ENCODE data around the gene KCNJ15.

Gene KCNJ15

DNA sequence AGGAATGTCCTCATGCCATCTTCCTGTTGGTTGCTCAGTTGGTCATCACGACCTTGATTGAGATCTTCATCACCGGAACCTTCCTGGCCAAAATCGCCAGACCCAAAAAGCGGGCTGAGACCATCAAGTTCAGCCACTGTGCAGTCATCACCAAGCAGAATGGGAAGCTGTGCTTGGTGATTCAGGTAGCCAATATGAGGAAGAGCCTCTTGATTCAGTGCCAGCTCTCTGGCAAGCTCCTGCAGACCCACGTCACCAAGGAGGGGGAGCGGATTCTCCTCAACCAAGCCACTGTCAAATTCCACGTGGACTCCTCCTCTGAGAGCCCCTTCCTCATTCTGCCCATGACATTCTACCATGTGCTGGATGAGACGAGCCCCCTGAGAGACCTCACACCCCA lies 42.9 kb downstream of the KCNJ15 start:
- DNase-seq (ENCODE audit: low read depth), result no peak

DNA sequence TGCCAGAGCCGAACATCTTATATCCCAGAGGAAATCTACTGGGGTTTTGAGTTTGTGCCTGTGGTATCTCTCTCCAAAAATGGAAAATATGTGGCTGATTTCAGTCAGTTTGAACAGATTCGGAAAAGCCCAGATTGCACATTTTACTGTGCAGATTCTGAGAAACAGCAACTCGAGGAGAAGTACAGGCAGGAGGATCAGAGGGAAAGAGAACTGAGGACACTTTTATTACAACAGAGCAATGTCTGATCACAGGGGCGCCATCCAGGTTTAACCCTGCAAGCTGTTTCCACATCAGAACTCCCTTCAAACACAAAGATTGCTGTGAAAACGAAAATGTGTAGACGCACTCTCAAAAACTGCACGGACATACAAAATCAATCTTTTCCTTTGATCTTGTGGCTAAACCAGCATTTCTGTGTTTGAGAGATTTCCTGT lies 43.4 kb downstream of the KCNJ15 start:
- DNase-seq (ENCODE audit: low read depth), result no peak

DNA sequence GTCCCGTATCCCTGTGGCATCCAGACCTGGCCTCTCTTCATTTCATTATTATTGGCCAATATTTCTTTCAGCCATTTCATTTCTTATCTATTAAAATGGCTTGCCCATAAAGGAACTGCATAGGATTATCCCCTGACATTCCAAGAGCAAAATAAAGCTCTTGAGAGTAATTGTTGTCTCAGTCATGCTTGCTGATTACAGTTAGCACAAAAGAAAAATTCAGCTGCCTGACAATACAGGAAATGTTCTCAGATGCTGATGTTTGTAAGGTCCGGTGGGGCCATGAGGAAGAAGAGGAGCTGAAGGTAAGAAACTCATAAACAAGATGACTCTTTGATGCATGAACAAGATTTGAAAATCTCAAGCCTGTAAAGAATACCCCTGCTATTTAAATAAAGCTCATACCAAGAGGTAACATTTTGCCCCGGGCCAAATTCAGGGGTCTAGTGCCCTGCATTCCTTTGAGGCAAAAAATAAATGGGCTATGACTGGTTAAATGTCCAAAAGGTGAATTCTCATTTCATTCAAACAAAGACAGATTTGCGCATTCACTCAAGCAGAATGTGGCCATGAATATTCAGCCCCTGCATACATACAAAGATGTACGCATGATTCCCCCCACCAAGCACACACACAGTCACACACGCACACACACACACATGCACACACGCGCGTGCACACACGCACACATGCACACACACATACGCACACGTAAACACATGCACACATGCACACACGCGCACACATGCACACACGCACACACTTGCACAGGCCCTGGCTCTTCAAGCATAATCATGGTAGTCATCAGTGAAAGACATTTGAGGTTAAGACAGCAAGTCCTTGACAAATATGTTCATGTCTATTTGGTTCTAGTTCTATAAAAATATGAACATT lies 44.8 kb downstream of the KCNJ15 start:
- DNase-seq (ENCODE audit: low read depth), result no peak

DNA sequence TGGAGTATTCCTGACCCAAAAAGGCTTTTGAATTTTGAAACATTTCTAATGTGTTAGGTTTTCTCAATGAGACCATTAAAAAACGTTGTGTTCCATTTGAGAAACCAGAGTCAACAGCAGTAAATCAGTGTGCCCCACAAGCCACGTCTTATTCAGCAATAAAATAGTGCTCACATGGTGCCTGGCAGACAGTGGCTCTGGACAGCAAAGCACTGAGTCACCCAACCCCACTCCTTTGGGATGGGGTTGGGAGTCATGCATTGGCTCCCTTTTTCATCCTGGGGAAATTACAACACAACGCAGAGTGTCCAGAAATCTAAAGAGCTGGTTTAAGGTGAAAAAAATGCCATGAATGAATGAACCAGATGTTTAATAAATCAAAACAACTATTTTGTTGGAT lies 46.5 kb downstream of the KCNJ15 start:
- DNase-seq (ENCODE audit: low read depth), result peak; percentile 100

DNA sequence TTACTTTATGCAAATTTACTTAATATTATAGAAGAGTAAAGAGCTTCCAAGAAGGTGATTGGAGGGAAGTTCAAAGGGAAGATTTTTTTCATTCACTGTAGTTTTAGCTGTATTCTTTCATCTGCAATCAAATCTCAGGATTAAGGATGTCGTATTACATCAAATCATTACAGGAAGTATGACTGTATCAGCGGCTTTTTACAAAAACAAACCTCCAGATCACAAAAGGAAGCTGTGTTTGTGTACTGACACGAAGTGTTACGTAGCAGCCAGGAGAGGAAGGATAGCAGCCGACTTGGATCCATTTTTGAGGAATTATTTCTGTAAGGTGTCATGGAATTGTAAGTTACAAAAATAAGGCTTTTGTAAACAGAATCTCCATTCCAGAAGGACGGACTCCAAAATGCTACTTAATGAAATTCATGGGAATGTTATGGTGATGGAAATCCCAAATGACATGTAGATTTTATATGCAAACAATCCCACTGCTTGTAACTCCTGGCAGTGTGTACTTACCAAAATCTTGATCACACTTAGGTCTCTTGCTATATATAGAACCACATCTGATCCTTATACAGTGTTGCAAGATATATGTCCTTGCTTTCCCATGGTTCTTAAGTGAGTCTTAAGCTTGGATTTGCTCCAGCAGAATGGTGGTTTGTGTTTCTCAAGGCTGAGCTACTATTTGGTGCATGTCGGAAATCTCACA lies 49.8 kb downstream of the KCNJ15 start:
- DNase-seq (ENCODE audit: low read depth), result peak; percentile 90

DNA sequence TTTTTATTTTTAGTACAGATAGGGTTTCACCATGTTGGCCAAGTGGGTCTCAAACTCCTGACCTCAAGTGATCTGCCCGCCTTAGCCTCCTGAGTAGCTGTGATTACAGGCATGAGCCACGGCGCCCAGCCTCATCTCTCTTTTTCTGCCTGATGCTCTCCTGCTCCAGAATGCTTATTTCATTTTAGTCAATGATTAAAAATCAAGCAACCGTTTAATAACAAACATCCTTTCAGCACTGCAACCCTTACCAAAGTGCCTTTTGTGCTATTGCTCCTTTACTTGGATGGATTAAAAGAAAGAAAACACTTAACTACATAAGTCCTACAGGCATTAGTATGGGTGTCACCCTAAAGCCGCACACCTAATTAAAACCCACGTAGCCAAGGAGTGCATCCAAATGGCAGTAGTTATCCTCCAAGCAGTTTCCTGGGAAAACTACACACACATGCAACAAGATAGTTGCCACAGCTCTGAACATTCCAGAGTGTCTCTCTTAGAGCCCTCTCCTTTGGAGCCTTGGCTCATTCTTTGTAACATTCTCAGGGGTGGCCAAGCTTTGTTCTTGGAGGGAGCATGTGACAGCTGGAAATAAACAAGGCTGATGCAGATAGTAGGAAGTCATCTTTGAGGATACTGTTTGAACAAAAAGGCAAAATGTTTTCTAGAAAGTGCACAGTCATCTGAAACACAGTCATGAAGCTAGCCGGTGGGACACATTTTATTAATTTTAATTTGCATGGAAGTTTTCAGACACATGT lies 51.2 kb downstream of the KCNJ15 start:
- no peak for DNase-seq (ENCODE audit: low read depth)

DNA sequence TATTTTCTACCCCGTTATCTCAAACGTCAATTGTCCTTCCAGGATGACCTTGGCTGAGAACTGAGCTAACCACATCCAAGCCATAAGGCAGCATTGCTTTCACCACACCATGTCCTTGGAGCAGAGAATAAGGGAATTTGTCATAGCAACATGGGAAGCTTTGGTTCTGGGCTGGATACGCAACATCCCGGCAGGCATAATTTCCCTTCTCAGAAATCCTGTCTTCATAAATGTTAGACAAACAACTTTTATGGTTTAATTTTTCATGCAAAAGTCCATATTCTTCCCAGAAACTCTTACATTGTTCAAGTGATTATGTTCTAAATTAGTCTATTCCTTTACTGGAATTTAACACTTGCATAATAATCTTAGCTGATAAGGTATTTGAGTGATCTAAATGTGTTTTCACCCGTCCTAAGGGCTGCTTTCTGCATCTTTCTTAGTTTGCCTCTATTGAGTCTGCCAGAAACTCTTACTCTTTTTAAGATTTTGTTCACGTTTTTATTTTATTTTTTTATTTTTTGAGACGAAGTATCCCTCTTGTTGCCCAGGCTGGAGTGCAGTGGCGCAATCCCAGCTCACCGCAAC lies 51.8 kb downstream of the KCNJ15 start:
- DNase-seq (ENCODE audit: low read depth), result no peak

DNA sequence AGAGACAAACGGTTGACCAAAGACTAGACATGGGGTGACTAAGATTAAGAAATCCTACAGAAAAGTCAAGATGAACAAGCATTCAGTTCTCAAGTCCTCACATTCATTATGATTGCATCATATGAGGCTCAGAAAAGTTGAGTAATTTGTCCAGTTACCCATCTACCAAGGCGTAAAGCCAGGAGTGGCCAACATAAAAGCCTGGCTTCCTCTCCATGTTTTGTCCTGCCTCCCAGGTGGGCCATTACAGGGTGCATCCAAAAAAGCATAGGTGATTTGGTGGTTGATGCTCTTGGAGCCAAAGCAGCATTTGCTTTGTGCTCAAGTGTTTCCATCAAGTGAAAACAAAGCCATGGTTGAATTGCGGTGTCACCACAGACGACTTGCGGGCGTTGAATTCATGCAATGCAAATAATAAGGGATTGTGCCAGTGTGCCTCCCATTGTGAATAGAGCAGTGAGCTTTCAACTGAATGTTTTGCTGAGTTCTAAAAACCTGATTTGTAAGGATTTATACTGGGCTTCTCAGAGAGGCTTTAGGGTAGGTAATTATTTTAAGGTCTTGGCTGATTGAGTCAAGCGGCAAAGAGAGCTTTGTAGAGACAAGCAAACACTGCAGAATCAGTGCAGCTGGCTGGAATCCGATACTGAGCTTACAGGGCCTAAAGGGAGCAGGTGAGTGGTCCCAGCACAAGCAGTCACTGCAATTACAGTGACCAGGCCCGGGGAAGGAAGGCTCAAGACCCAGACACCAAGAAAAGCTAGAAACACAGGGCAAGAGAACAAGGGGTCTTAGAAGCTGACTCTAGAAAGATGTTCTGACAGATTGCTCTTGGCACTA lies 54.1 kb downstream of the KCNJ15 start:
- peak; percentile 77 for DNase-seq (ENCODE audit: low read depth)

DNA sequence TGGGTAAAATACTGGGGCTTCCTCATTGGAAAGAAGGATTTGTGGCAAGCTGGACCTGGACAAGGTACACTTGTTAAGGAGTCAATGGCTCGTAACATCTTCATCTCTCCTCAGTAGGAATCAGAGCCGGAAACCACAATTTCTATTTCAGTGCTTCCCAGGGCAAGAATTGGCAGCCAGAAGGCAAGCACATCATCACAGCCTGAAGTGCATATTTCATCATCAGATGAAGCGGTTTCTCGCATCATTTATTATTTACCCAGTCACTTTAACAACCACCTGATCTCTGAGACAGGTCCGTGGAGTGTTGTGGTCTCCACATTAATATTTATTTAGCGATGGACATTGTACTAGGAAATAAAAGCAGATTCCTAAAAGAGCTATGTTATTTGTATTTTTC lies 55.0 kb downstream of the KCNJ15 start:
- peak; percentile 62 for DNase-seq (ENCODE audit: low read depth)

DNA sequence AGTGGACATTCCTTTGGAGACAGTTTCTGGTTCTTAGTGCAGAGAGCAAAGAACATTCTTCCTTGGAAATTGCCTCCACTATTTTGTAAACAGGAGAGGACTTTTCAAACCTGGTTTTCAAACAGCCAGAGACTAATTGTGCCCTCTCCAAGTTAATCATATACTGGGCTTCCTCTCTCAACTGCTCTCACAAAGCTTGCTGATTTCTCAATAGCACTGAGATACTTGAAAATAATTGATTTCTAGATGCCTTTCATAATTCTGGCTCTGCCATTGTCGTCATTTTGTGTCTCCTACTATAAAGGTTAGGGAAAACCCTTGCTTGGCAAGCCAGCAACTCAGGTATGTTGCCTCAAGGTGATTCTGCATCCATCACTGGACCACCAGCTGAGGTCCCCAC lies 56.0 kb downstream of the KCNJ15 start:
- no peak for DNase-seq (ENCODE audit: low read depth)

DNA sequence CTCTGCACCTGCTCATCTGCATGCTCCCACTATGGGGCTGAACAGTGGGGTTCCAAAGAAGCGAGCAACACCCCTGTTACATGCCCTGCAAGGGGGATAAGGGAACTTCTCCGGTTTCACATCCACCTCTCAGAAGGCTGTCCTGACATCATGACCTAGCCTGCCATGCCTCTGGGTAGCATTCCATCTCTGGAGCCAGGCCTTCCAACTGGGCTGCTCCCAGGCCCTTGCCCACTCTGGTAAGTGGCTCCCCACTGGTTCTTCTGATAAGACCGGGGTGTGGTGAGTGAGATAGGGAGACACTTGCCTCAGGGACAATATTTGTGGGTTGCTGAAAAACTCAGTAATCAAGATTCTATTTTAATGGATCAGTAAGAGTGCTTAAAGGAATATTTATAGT lies 57.8 kb downstream of the KCNJ15 start:
- DNase-seq (ENCODE audit: low read depth), result no peak

DNA sequence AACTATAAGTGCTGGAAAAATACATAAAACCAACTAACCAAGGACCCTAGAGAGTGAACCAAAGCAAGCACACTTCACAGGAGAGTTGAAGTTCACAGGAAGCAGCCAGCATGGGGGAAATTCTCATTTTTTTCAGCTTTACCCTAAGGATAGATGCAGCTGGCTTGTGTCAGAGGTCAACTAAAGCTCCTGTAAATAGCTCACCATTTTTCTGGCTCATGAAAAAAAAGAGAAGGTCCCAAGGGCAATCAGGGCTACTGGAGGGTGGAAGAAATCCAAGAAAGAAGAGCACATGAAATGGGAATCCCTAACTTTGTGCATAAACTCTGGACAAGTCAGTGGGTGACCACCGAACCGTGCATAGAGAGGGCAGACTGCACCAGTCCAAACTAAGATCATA lies 58.3 kb downstream of the KCNJ15 start:
- no peak for DNase-seq (ENCODE audit: low read depth)

DNA sequence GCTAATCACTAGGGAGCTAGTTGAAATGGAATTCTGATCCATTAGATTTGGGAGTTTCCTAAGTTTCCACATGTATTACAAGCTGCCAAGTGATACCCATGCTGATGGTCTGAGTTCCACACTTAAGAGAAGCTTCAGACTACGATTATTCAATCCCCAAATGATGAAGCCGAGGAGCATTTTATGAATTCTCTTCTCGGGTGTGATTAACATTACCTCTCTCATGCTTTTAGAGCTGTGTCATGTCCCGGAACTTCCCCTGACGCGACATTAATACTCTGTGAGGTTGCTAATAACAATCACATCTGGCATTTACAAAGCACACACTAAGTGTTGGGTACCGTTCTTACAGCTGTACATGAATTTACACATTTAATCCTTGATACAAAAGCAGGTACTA lies 63.0 kb downstream of the KCNJ15 start:
- no peak for DNase-seq (ENCODE audit: low read depth)

DNA sequence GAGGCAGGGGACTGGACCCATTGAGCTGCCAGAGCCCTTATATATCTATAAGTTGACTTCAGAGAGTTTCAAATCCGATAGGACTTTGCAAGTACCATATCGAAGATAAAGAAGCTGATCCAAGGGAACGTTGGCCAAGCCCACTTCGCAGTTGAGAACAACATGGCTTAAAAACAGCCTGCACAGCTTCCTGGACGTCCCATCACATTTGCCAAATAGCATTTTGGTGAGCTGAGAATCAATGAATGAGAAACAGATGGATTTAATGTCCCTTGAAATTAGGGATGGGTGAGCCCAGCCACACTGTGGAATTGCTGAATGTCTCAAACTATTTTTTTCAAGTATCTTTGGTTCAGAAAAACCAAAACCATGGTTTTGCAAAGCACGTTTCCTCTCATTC lies 64.8 kb downstream of the KCNJ15 start:
- DNase-seq (ENCODE audit: low read depth), result no peak

DNA sequence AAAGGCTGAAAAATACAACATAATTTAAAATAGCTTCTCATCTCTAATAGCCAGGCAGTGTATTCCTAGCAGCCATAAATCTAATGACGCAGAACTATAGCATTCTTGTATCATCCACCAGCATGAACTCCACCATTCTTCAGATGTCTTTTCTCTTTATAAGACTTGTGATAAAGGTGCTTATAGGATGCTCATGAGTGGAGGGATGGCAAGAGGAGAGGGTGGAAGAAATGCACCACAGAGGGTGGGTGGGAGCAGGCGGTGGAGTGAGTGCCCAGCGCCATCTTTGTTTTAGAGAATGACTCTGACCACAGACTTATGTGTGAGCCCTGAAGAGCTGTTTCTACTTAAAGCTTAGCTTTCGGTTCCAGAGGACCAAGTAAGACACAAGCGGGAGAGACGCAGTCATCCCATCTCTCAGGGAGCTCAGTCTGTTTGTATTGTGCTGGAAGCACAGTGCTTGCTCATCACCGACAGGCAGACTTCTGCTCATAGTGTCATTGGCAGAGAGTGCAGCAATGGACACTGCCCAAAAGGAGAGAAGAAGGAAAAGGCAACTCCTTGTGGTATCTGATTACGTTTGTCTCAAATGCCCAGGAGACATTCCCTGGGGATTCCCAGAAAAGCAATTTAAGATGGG lies 65.6 kb downstream of the KCNJ15 start:
- DNase-seq (ENCODE audit: low read depth), result peak; percentile 71

DNA sequence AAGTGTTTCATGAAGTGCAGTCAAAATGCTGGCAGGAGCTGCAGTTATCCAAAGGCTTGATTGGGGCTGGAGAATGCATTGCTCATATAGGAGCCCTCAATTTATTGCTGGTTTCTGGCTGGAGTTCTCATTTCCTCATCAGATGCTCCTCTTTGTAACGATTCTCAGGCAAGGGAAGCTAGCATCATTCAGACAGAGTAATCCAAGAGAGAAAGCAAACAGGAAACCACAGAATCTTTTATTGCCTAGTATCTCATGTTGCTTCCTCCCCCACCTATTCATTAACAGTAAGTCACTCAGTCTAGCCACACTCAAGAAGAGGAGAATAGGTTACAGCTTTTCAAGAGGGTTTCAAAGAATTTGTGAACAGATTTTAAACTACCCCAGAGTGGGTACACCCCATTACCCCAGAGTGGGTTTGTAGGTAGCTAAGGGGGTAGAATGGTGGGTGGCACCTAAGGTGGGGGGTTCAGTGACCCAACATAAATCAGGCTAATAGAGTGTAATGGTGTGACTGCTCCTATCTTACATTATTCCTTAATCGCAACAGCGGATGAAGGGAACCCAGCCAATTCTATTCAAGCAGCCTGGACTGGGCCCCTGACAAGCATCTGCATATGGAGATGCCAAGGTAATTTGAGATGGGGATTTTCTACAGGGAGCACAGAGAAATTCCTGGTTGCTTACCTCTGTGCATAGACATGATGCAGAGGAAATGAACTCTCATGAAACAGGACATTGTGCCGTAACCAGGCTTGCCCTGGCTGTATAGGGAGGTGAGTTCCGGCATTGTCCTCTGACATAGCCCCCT lies 67.1 kb downstream of the KCNJ15 start:
- DNase-seq (ENCODE audit: low read depth), result peak; percentile 98

DNA sequence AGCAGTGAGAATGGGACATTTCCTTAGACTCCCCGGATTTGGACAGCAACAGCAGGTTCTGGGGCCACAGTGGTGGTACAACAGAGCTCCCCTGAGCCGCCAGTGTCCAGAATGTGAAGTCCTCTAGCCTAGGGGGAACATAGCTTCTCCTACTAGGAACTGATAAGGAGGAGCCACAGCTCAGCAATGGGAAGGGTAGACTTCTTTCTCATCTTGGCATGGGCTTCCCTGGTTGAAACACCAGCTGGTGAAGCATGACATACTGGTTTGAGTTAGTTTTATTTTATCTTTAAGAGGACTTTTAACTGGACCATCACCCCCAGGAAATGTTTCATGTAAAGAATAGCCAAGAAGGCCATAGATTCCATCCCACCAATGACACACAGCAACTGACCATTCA lies 68.4 kb downstream of the KCNJ15 start:
- no peak for DNase-seq (ENCODE audit: low read depth)

DNA sequence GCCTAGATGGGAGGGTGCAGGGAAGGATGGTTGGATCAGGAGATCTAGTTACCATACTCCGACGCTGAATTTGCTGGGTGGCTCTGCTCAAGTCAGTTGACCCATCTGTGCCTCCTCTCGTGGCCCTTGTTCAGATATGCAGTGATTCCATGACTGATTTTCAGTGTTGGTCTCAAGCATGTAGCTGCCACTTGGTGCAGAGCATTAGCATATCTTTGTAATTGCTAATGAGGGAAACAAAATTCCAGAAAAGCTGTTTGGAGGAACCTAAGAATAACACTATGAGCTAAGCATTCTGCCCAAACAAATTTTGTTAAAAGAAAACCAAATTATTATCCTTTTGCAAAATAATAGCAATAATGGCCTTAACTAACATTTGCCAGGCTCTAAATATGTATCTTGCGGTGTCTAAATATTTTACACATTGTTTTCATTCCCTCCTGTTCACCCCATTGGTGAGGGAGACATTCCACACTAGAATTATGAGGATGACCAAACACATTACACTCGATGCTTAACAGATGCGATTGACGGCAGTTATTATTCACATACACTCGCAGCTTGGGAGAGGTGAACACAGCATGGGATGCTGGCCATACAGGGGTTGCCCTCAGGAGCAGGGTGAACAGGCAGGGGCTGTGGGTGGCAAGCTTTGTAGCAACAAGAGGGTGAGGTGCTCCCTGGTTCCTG lies 69.1 kb downstream of the KCNJ15 start:
- DNase-seq (ENCODE audit: low read depth), result no peak

DNA sequence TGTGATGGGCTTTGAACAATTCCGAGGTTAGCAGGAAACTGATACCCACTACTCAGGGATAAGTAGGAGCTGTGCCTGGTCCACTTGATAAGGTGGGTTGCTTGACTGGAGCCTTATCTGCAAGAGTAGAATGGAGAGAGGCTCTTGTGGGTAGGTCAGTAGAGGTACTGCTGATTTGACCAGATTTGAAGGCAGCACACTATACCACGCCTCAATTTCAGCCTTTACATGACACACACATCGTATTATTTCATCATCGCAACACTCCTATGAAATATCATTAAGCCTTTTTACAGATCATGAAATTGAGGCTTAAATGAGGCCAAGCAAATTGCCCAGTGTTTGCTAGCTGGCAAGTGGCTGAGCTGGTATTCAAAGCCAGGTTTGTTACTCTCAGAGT lies 69.6 kb downstream of the KCNJ15 start:
- DNase-seq (ENCODE audit: low read depth), result no peak

Data from stromal cell of bone marrow (primary cell).